Aorta (tissue), 5 donors: ENCODE data around the gene RUNX1. TPM values are rescaled to one million over a fixed set of nuclear protein-coding genes. Genes with fewer than 3 reads are reported as not detected.
"Not testable (repeated sequence)": the region's sequence is repeated elsewhere in the genome, so short reads cannot be mapped to it uniquely, and the experiment has no call there.

ENCODE experiments used
- ATAC-seq: fragments of 200-7000 bp; cut with Tn5 transposase; one replicate; pipeline ENCODE4 v1.9.1; 2022; ENCODE audit warnings: moderate library complexity; ENCODE audit not compliant: low FRiP score
- DNase-seq, 2 donors: peaks; one replicate each; pipeline ENCODE4 v3.0.0-alpha.2; 2020
- H3K27ac ChIP-seq, 2 donors: one replicate each; pipeline ENCODE4 v1.5.1; 2013; ENCODE audit warnings: low read length in 2 of 2, mild to moderate bottlenecking in 2 of 2, moderate library complexity in 2 of 2, control low read depth in 1 of 2, inconsistent platforms in 1 of 2, low read depth in 1 of 2
- H3K27me3 ChIP-seq, 2 donors: one replicate each; pipeline ENCODE4 v1.6.1; 2013; ENCODE audit warnings: control low read depth in 1 of 2, low read length in 1 of 2, mild to moderate bottlenecking in 1 of 2, moderate library complexity in 1 of 2; ENCODE audit not compliant: insufficient read depth in 2 of 2, control insufficient read depth in 1 of 2
- H3K36me3 ChIP-seq, 2 donors: one replicate each; pipeline ENCODE4 v1.6.1; 2013; ENCODE audit warnings: control low read depth in 1 of 2, low read length in 1 of 2, mild to moderate bottlenecking in 1 of 2; ENCODE audit not compliant: insufficient read depth in 2 of 2, control insufficient read depth in 1 of 2
- H3K4me1 ChIP-seq, 2 donors: one replicate each; pipeline ENCODE4 v1.6.1; 2013; ENCODE audit warnings: low read length in 2 of 2, control low read depth in 1 of 2, mild to moderate bottlenecking in 1 of 2, moderate library complexity in 1 of 2; ENCODE audit not compliant: insufficient read depth in 2 of 2, control insufficient read depth in 1 of 2
- H3K4me3 ChIP-seq, 2 donors: one replicate each; pipeline ENCODE4 v1.5.1; 2013; ENCODE audit warnings: low read length in 2 of 2, control low read depth in 1 of 2, mild to moderate bottlenecking in 1 of 2
- H3K9me3 ChIP-seq: one replicate; pipeline ENCODE4 v1.6.1; 2013; ENCODE audit warnings: mild to moderate bottlenecking, low read length; ENCODE audit not compliant: control insufficient read depth
- WGBS, 2 donors: extraction: QIAGEN DNeasy Blood & Tissue Kit; methylation state at CpG; one replicate each; pipeline ENCODE4 v1.1.7; 2013; 5-methylcytosine and 5-hydroxymethylcytosine counted together
- intact Hi-C, 2 donors: fragments of 100-400 bp; cut with DNase I; formaldehyde crosslinking; loops; one replicate each; pipeline versions ENCODE4 v1.14.2 to v1.15.0; 2022
- polyA plus RNA-seq, 2 donors: library from polyadenylated mRNA; stranded (reverse); fragments of 200-250 nt; gene quantifications; one replicate each; pipeline ENCODE4 v1.2.3, GENCODE V29; 2013
- total RNA-seq, 2 donors: library from RNA; stranded (reverse); fragmentation: NEBNext Ultra II Directional; extraction: Animal tissue kit (Norgen Biotek cat#: 25700); gene quantifications; one replicate each; pipeline ENCODE4 v1.2.1, GENCODE V29; 2021
- donor health status: healthy with polysubstance abuse.
- donor health status: Bipolar disorder and iron deficiency.
- donor health status: DM: no; HTN: no; CAD: no.
- donor health status: DM: no; HTN: no; CAD: no.
- donor health status: DM: yes; HTN: yes; CAD: no.

Gene RUNX1
- total and polyA plus RNA-seq, 4 donors, result 2.9 to 128 (median 31.6) TPM

DNA sequence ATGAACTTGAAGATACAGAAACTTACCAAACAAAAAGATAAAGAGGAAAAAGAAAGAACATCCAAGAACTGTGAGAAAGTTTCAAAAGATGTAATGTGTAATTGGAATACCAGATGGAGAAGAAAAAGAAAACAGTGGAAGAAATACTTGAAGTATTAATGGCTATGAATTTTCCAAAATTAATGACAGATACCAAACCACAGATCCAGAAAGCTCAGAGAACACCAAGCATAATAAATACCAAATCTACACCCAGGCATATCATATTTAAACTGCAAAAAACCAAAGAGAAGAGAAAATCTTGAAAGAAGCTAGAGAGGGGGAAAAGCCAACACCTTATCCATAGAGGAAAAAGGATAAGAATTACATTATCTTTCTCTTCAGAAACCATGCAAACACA, 243.9 kb downstream of the RUNX1 start:
- no peak overlapping the region for H3K27ac ChIP-seq
- intact Hi-C loops, result loop anchor here in 1 of 2 donors (5.0 kb wide), 1 partner anchor 82 kb away; no protein-coding TSS in a partner anchor
- no peaks in the 10 kb centered on the region for H3K27me3 ChIP-seq
- H3K4me3 ChIP-seq, result no peak overlapping the region
- no peaks in the 10 kb centered on the region for H3K4me1 ChIP-seq
- H3K36me3 ChIP-seq, result no peaks in the 10 kb centered on the region
- DNase-seq, result no peak
- no peak for ATAC-seq
- H3K9me3 ChIP-seq, result no peaks in the 10 kb centered on the region

DNA sequence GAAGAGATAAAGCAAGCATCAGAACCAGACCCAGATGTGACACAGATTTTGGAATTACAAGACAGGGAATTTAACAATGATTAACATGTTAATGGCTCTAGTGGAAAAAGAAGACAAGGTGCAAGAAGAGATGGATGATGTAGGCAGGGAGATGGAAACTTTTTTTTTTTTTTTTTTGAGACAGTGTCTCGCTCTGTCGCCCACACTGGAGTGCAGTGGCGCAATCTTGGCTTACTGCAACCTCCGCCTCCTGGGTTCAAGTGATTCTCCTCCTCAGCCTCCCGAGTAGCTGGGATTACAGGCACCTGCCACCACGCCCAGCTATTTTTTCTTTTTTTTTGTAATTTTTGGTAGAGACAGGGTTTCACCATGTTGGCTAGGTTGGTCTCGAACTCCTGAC, 244.5 kb downstream of the RUNX1 start:
- ATAC-seq, intact Hi-C loops, H3K27ac ChIP-seq, DNase-seq, H3K27me3 ChIP-seq, H3K9me3 ChIP-seq, H3K36me3 ChIP-seq, H3K4me1 ChIP-seq, H3K4me3 ChIP-seq: not testable (repeated sequence)
- 93 to 97% methylated on average over 6 to 7 of the region's 7 CpGs for WGBS, 2 donors

DNA sequence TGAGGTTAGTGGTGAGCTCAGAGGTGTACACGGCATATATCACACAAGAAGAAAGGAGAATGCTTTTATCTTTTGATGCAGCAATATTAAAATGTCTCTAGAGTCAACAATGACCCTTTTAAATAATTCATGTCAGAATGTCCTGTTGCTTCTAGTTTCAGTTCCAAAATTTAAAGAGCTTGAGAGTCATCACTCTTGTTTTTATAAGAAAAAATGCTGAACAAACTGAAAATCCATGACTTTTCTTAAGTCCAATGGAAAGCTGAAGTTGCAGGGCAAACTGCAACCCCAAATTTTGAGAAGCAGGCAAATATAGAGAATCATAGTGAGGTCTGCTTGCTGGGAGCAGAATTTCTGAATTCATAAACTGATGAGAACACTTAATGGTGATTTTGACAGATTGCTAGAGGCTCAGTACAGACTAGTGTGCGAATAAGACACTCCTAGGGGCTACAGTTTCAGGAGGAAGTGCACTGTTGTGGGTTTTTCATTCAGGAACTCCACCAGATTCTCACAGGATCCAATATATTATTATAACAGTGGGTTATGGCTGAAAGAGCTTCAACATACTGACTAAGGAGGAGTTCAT, 245.2 kb downstream of the RUNX1 start:
- ATAC-seq, result no peak
- no peaks in the 10 kb centered on the region for H3K9me3 ChIP-seq
- no peaks in the 10 kb centered on the region for H3K27me3 ChIP-seq
- no peak for DNase-seq
- intact Hi-C loops, result no loop called here
- H3K4me1 ChIP-seq, result no peaks in the 10 kb centered on the region
- no peak overlapping the region for H3K4me3 ChIP-seq
- WGBS, 2 donors, result 79 to 84% methylated on average over 2 of the region's 2 CpGs
- no peak overlapping the region for H3K27ac ChIP-seq
- no peaks in the 10 kb centered on the region for H3K36me3 ChIP-seq

DNA sequence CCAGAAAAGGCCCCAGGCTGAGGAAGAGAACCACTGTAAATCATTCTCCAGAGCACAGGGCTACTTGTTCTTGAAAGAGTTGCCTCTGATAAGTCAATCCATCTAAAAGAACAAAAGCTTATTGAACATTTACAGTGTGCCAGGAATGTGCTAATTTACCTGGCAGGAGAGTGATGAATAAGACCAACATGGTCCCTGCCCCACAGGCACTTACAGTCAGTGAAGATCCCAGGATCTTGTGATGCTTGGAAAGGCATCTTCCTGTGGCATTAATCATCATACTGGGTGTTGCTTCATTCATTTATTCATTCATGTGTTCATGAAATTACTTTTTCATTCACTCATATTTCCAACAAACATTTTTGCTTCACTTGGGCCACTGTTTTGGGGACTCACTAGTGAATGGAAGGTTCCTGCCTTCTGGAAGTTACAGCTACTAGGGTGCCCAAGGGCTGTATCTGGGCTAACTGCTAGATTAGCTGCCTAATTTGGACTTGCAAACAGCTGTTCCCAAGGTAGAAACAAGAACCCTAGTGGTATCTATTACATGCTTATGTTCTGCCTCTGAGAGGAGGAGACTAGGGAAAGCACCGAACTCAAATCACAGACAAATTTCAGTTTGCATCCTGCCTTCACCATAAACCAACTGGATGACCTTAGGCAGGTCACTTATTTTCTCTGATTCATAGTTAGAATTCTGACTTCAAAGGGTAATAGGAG, 246.8 kb downstream of the RUNX1 start:
- intact Hi-C loops, result no loop called here
- DNase-seq (no peak), ATAC-seq (no peak)
- Histone ChIP-seq H3K27me3 (no peaks in the 10 kb centered on the region), H3K4me3 (no peak overlapping the region), H3K9me3 (no peaks in the 10 kb centered on the region), H3K27ac (no peak overlapping the region), H3K36me3 (no peaks in the 10 kb centered on the region), H3K4me1 (no peaks in the 10 kb centered on the region)
- WGBS, 2 donors, result 93% methylated on average over 1 of the region's 1 CpG

DNA sequence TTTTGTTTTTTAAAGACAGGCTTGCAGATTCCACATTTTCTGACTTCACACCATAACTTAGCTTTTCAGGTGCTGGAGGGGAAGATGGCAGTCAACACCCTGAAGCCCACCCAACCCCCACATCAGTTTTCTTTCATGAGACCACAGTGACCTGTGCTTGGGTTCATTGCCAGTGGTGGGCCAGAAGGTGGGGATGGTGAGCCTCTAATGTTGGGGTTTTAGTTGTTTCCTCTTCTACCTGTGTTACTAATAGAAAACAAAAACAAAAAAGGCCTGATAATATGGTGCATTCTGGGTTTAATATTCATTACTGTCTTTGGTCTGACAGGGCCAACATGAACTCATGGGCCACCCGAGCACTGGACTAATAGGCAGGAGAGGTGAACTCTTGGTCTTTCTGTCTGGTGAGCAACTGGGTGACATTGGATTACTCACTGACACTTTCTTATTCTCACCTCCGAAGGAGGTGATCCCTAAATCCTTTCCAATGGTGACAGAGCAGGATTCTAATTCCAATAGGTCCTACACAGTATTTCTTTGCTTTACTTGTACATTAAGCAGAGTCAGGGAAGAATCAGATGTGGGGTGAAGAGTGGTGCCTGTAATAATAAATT, 247.5 kb downstream of the RUNX1 start:
- H3K9me3 ChIP-seq, result no peaks in the 10 kb centered on the region
- 51 to 65% methylated on average over 2 of the region's 2 CpGs for WGBS, 2 donors
- ATAC-seq (no peak), DNase-seq (no peak)
- no peaks in the 10 kb centered on the region for H3K4me1 ChIP-seq
- intact Hi-C loops, result no loop called here
- H3K4me3 ChIP-seq, result no peak overlapping the region
- H3K36me3 ChIP-seq, result no peaks in the 10 kb centered on the region
- H3K27me3 ChIP-seq, result no peaks in the 10 kb centered on the region
- no peak overlapping the region for H3K27ac ChIP-seq

DNA sequence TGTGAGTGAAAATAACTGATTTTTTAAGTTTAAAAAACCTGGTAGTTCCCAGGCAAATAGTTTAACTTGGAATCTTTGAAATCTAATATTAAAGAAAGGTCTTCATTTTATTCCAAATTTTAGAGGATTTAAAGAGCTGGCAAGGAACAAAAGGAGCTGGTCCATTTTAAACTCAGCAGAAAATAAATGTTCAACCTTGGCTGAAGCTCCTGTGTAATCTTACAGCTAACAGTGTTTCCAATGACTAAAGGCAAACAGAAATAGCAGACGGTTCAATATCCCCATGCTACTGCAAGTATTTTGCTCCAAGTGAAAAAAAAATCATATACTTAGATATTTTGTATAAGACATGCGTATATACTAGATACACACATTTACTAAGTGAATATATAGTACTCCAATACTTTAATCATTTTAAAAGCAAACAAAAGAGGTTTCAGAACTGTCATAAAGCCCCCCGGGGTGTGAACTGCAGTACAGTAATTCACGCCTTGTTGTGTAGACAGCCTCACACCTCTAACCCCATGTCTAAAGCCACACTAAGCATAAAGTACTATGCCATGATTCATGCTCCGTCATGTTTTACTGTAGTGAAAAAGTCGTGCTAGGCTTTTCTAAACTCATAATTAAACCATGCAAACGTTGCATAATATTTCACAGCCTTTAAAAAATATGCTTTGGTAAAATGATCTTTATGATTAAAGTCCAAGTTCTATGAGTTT, 248.1 kb downstream of the RUNX1 start:
- Histone ChIP-seq H3K27me3 (no peaks in the 10 kb centered on the region), H3K9me3 (no peaks in the 10 kb centered on the region), H3K27ac (no peak overlapping the region), H3K4me3 (no peak overlapping the region), H3K36me3 (no peaks in the 10 kb centered on the region), H3K4me1 (no peaks in the 10 kb centered on the region)
- DNase-seq (no peak), ATAC-seq (no peak)
- 50 to 60% methylated on average over 7 of the region's 7 CpGs for WGBS, 2 donors
- intact Hi-C loops, result no loop called here

DNA sequence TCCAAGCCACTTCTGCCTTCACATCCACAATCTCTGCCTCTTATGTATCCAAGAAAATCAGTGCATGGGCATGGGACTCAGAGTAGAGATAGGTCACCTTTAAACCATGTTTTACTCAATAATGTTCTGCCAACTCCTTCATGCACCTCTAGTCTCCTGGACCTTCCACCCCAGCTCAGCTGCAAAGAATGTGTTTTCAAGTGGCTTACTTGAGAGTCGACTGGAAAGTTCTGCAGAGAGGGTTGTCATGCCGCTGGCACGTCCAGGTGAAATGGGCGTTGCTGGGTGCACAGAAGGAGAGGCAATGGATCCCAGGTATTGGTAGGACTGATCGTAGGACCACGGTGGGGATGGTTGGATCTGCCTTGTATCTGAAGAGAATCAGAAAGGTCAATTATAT, 250.0 kb downstream of the RUNX1 start:
- WGBS, 2 donors, result 95 to 98% methylated on average over 6 of the region's 6 CpGs
- Histone ChIP-seq H3K27me3 (no peaks in the 10 kb centered on the region), H3K27ac (no peak overlapping the region), H3K9me3 (no peaks in the 10 kb centered on the region), H3K36me3 (no peaks in the 10 kb centered on the region), H3K4me1 (no peaks in the 10 kb centered on the region), H3K4me3 (no peak overlapping the region)
- ATAC-seq (no peak), DNase-seq (no peak)
- intact Hi-C loops, result no loop called here

DNA sequence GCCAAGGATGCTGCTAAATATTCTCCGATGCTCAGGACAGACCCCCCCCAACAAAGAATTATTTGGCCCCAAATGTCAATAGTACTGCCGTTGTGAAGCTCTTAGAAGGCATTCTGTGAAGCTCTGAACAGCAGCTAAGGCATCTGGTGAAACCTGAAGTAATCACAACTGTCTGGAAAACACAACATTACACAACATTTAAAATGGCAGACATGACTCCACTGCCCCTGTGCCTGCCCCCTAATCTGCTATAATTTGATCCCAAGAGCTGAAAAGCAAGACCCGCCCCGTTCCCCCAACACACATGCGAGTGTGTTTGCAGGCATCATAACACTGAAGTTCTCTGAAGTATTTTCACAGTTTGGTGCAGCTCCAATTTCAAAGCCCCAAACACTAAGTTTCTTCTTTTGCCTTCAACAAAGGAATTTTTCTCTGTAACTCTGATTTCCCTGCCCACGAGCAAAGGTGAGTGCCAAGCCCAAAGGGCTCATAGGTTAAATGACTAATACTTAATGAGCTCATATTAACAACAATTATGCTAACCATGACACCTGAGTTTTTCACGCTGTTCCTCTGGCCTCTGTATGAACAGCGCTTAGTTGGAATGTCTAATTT, 251.1 kb downstream of the RUNX1 start:
- ATAC-seq (no peak), DNase-seq (no peak)
- intact Hi-C loops, result no loop called here
- Histone ChIP-seq H3K4me3 (no peak overlapping the region), H3K27ac (no peak overlapping the region), H3K9me3 (no peaks in the 10 kb centered on the region), H3K4me1 (no peaks in the 10 kb centered on the region), H3K36me3 (no peaks in the 10 kb centered on the region), H3K27me3 (no peaks in the 10 kb centered on the region)
- 81% methylated on average over 8 of the region's 8 CpGs for WGBS, 2 donors
